Mesothelial cell of epicardium (in vitro differentiated cells): Measurements from ENCODE around the gene MAGI2. TPM values are rescaled to one million over a fixed set of nuclear protein-coding genes. Genes with fewer than 3 reads are reported as not detected.

Experiments
- DNase-seq, 2 experiments: peaks; one replicate each; pipeline ENCODE4 v3.0.0; 2021; ENCODE audit warnings: low spot score in 2 of 2; ENCODE audit not compliant: unreplicated experiment in 2 of 2
- H3K27ac Mint-ChIP-seq: 2 replicates; pipeline ENCODE4 v1.8.0; 2021; ENCODE audit warnings: mixed read lengths
- H3K27me3 Mint-ChIP-seq: 2 replicates; pipeline ENCODE4 v1.8.0; 2021; ENCODE audit warnings: low read depth, mixed read lengths
- H3K36me3 Mint-ChIP-seq: 2 replicates; pipeline ENCODE4 v1.8.0; 2021; ENCODE audit warnings: mixed read lengths
- H3K4me1 Mint-ChIP-seq: 2 replicates; pipeline ENCODE4 v1.8.0; 2021; ENCODE audit warnings: mixed read lengths
- H3K4me3 Mint-ChIP-seq: 2 replicates; pipeline ENCODE4 v1.8.0; 2021; ENCODE audit warnings: mild to moderate bottlenecking, moderate library complexity, mixed read lengths
- H3K9me3 Mint-ChIP-seq: 2 replicates; pipeline ENCODE4 v1.8.0; 2021; ENCODE audit warnings: mixed read lengths
- total RNA-seq: library from RNA; stranded (reverse); gene quantifications from 3 replicates; pipeline ENCODE4 v1.2.1, GENCODE V29; 2021
- TF ChIP-seq, protein P1 (sequence below): fragments of 200-600 bp; sonication (generic); IDR thresholded peaks from one replicate; pipeline ENCODE4 v1.5.0; 2021; ENCODE audit warnings: antibody characterized with exemption; ENCODE audit not compliant: unreplicated experiment

MAGI2 gene
- total RNA-seq, 1 donor from 2014 or later, result 38.4 TPM

- Mint-ChIP-seq H3K9me3 (peaks cover 15% of the 10 kb centered on the region), H3K4me1 (peaks cover 7% of the 10 kb centered on the region), H3K36me3 (no peaks in the 10 kb centered on the region), H3K4me3 (no peak overlapping the region), H3K27me3 (no peaks in the 10 kb centered on the region), H3K27ac (no peak overlapping the region)
- no peak for DNase-seq
- TF ChIP-seq, protein P1, sequence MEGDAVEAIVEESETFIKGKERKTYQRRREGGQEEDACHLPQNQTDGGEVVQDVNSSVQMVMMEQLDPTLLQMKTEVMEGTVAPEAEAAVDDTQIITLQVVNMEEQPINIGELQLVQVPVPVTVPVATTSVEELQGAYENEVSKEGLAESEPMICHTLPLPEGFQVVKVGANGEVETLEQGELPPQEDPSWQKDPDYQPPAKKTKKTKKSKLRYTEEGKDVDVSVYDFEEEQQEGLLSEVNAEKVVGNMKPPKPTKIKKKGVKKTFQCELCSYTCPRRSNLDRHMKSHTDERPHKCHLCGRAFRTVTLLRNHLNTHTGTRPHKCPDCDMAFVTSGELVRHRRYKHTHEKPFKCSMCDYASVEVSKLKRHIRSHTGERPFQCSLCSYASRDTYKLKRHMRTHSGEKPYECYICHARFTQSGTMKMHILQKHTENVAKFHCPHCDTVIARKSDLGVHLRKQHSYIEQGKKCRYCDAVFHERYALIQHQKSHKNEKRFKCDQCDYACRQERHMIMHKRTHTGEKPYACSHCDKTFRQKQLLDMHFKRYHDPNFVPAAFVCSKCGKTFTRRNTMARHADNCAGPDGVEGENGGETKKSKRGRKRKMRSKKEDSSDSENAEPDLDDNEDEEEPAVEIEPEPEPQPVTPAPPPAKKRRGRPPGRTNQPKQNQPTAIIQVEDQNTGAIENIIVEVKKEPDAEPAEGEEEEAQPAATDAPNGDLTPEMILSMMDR, result no peak
Measured at GRCh38 chr7:79096361-79096805, 357.1 kb downstream of the MAGI2 start.

DNA sequence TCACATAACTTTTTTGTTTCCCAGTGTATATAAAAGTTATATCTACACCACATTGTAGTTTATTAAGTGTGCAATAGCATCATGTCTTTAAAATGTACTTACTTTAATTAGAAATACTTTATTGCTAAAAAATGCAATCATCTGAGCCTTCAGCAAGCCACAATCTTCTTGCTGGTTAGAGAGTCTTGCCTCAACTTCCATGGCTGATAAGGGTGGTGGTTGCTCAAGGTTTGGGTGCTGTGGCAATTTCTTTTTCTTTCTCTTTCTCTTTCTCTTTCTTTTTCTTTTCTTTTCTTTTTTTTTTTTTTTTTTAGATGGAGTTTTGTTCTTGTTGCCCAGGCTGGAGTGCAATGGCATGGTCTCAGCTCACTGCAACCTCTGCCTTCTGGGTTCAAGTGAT lies 360.0 kb downstream of the MAGI2 start:
- DNase-seq, result no peak
- no peak overlapping the region for H3K27ac Mint-ChIP-seq
- TF ChIP-seq, protein P1, result no peak
- H3K27me3 Mint-ChIP-seq, result no peaks in the 10 kb centered on the region
- peaks cover 7% of the 10 kb centered on the region for H3K36me3 Mint-ChIP-seq
- H3K4me1 Mint-ChIP-seq, result peaks cover 9% of the 10 kb centered on the region
- no peak overlapping the region for H3K4me3 Mint-ChIP-seq
- H3K9me3 Mint-ChIP-seq, result peaks cover 23% of the 10 kb centered on the region

DNA sequence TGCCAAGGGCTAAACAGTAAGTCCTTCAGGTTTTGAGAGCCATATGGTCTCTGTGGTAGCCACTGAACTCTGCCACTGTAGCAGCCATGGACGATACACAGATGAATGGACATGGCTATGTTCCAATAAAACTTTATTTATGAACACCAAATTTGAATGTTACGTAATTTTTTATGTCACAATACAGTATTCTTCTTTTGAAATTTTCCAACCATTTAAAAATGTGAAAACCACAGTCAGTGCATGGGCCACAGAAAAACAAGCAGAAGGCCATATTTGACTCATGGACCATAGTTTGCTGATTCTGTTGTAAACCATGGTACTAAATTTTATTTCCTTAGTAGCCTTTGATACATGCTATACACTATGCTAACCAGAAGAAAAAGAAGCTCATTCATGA lies 361.8 kb downstream of the MAGI2 start:
- no peak for DNase-seq
- Mint-ChIP-seq H3K4me3 (no peak overlapping the region), H3K36me3 (peaks cover 12% of the 10 kb centered on the region), H3K4me1 (peaks cover 5% of the 10 kb centered on the region), H3K9me3 (peaks cover 28% of the 10 kb centered on the region), H3K27me3 (no peaks in the 10 kb centered on the region), H3K27ac (no peak overlapping the region)
- TF ChIP-seq, protein P1, result no peak

GRCh38 chr7:79091011-79091410 lies 362.5 kb downstream of the MAGI2 start:
- Mint-ChIP-seq H3K27ac (no peak overlapping the region), H3K4me3 (no peak overlapping the region), H3K36me3 (peaks cover 12% of the 10 kb centered on the region), H3K9me3 (peaks cover 28% of the 10 kb centered on the region), H3K27me3 (no peaks in the 10 kb centered on the region), H3K4me1 (peaks cover 5% of the 10 kb centered on the region)
- no peak for DNase-seq
- TF ChIP-seq, protein P1, result no peak

DNA sequence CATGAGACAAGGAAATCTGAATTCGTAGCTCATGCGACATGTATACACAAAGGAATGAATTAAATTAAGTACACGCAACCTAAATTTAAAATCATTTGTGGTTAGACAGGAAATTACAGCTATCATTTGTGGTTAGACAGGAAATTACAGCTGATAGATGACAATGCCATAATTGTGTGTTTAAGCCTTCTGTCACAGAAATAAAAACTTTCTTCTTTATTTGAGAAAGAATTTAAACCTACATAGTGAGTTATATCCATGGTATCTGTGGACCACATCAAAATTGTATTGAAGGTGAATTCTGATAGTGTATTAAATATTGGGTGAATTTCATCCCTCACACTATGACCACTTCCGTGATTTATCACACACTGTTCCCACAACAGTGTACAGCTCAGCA lies 362.9 kb downstream of the MAGI2 start:
- H3K27me3 Mint-ChIP-seq, result no peaks in the 10 kb centered on the region
- peaks cover 5% of the 10 kb centered on the region for H3K4me1 Mint-ChIP-seq
- TF ChIP-seq, protein P1, result no peak
- no peak for DNase-seq
- peaks cover 12% of the 10 kb centered on the region for H3K36me3 Mint-ChIP-seq
- H3K4me3 Mint-ChIP-seq, result no peak overlapping the region
- no peak overlapping the region for H3K27ac Mint-ChIP-seq
- peaks cover 29% of the 10 kb centered on the region for H3K9me3 Mint-ChIP-seq

DNA sequence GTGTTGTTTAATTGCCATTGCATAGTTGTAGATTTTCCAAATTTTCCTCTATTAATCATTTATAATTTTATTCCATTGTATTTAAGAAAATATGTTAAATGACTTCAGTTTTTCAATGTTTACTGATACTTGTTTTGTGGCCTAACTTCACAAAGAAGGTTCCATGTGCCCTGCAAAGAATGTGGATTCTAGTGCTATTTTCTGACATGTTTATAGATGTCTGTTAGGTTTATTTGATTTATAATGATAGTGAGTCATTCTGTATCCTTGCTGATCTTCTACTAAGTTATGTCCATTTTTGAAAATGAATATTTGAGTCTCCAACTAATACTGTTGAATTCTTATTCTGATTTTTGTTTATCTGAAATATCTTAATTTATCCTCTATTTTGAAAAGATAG lies 369.0 kb downstream of the MAGI2 start:
- peaks cover 27% of the 10 kb centered on the region for H3K9me3 Mint-ChIP-seq
- peaks cover 12% of the 10 kb centered on the region for H3K36me3 Mint-ChIP-seq
- no peaks in the 10 kb centered on the region for H3K4me1 Mint-ChIP-seq
- no peak overlapping the region for H3K27ac Mint-ChIP-seq
- TF ChIP-seq, protein P1, result no peak
- H3K4me3 Mint-ChIP-seq, result no peak overlapping the region
- peaks cover 6% of the 10 kb centered on the region for H3K27me3 Mint-ChIP-seq
- DNase-seq, result no peak
